IMR-90 (cell line): ENCODE data around the gene PRR14L. TPM values are rescaled to one million over a fixed set of nuclear protein-coding genes. Genes with fewer than 3 reads are reported as not detected.

Experiments used
- ATAC-seq: fragments of 200-7000 bp; cut with Tn5 transposase; 2 replicates; pipeline ENCODE4 v1.9.1; 2020; ENCODE audit warnings: low read depth, mild to moderate bottlenecking, moderate library complexity
- BruUV-seq: library from RNA; stranded (reverse); fragments of 400-500 nt; replicated peaks from 2 replicates; lab custom pipeline; 2021; lab: Mats Ljungman, UMichigan
- CTCF ChIA-PET: fragments of 300-600 bp; formaldehyde crosslinking; extraction: SDS; loops from one replicate; lab custom pipeline; 2021; ENCODE audit warnings: antibody characterized with exemption; lab: Yijun Ruan, JAX
- POLR2A ChIA-PET: fragments of 300-600 bp; sonication (Branson Sonifier 250); formaldehyde crosslinking; loops from one replicate; lab custom pipeline; 2022; ENCODE audit warnings: antibody characterized with exemption; ENCODE audit not compliant: unreplicated experiment; lab: Charles Lee
- DNase-seq: peaks from one replicate; pipeline ENCODE4 v3.0.0; 2013
- H2AFZ ChIP-seq: replicated peaks from 2 replicates; pipeline ENCODE3; 2013; ENCODE audit warnings: low read length, mild to moderate bottlenecking; ENCODE audit not compliant: poor library complexity
- H2AK5ac ChIP-seq: 2 replicates; pipeline ENCODE4 v1.6.1; 2013; ENCODE audit warnings: low read depth, low read length, inconsistent platforms
- H2AK9ac ChIP-seq: replicated peaks from 2 replicates; pipeline ENCODE3; 2013; ENCODE audit warnings: mild to moderate bottlenecking, low read depth, low read length, moderate library complexity; ENCODE audit not compliant: poor library complexity
- H2BK120ac ChIP-seq: 2 replicates; pipeline ENCODE4 v1.6.1; 2013; ENCODE audit warnings: low read depth, low read length, inconsistent platforms
- H2BK15ac ChIP-seq: 3 replicates; pipeline ENCODE4 v1.6.1; 2013; ENCODE audit warnings: low read depth, low read length, inconsistent platforms
- H2BK20ac ChIP-seq: 2 replicates; pipeline ENCODE4 v1.6.1; 2013; ENCODE audit warnings: low read depth, mild to moderate bottlenecking, inconsistent platforms, low read length, moderate library complexity
- H2BK5ac ChIP-seq: 2 replicates; pipeline ENCODE4 v1.6.1; 2013; ENCODE audit warnings: mild to moderate bottlenecking, low read depth, low read length, inconsistent platforms; ENCODE audit not compliant: poor library complexity, severe bottlenecking
- H3K14ac ChIP-seq: replicated peaks from 2 replicates; pipeline ENCODE4 v1.6.1; 2013; ENCODE audit warnings: low read depth, low read length, inconsistent platforms
- H3K18ac ChIP-seq: 2 replicates; pipeline ENCODE4 v1.6.1; 2013; ENCODE audit warnings: low read depth, low read length, control low read depth
- H3K23ac ChIP-seq: 2 replicates; pipeline ENCODE4 v1.6.1; 2013; ENCODE audit warnings: low read depth, low read length, inconsistent platforms
- H3K27ac ChIP-seq: 2 replicates; pipeline ENCODE4 v1.5.1; 2013; ENCODE audit warnings: mild to moderate bottlenecking, control low read depth, low read length; ENCODE audit not compliant: insufficient read depth
- H3K27me3 ChIP-seq: 2 replicates; pipeline ENCODE4 v1.6.1; 2013; ENCODE audit warnings: low read length; ENCODE audit not compliant: control insufficient read depth, insufficient read depth
- H3K36me3 ChIP-seq: 2 replicates; pipeline ENCODE4 v1.6.1; 2013; ENCODE audit warnings: low read length, mixed read lengths; ENCODE audit not compliant: control insufficient read depth, insufficient read depth
- H3K4ac ChIP-seq: 2 replicates; pipeline ENCODE4 v1.6.1; 2013; ENCODE audit warnings: low read depth, low read length, inconsistent platforms
- H3K4me1 ChIP-seq: 2 replicates; pipeline ENCODE4 v1.6.1; 2013; ENCODE audit warnings: low read length, mixed read lengths; ENCODE audit not compliant: control insufficient read depth, insufficient read depth
- H3K4me2 ChIP-seq: 2 replicates; pipeline ENCODE4 v1.6.1; 2013; ENCODE audit warnings: low read depth, mild to moderate bottlenecking, control low read depth, low read length, moderate library complexity
- H3K4me3 ChIP-seq: 2 replicates; pipeline ENCODE4 v1.5.1; 2013; ENCODE audit warnings: low read depth, mild to moderate bottlenecking, control low read depth, low read length, moderate library complexity; ENCODE audit not compliant: insufficient read depth
- H3K56ac ChIP-seq: 2 replicates; pipeline ENCODE4 v1.6.1; 2013; ENCODE audit warnings: low read length, inconsistent platforms; ENCODE audit not compliant: insufficient read depth; ENCODE audit errors: extremely low read depth
- H3K79me1 ChIP-seq, 2 experiments: 2 replicates each; pipeline ENCODE4 v1.6.1; 2013; ENCODE audit warnings: low read length in 2 of 2, inconsistent platforms in 1 of 2, low read depth in 1 of 2
- H3K9ac ChIP-seq: 2 replicates; pipeline ENCODE4 v1.6.1; 2013; ENCODE audit warnings: low read depth, low read length, control low read depth
- H3K9me1 ChIP-seq: 2 replicates; pipeline ENCODE4 v1.6.1; 2013; ENCODE audit warnings: low read length, inconsistent platforms; ENCODE audit not compliant: insufficient read depth
- H3K9me3 ChIP-seq: 2 replicates; pipeline ENCODE4 v1.6.1; 2013; ENCODE audit warnings: low read length; ENCODE audit not compliant: control insufficient read depth, insufficient read depth
- H4K20me1 ChIP-seq: 2 replicates; pipeline ENCODE4 v1.6.1; 2013; ENCODE audit warnings: low read length, inconsistent platforms; ENCODE audit not compliant: insufficient read depth
- H4K5ac ChIP-seq: 2 replicates; pipeline ENCODE4 v1.6.1; 2013; ENCODE audit warnings: mild to moderate bottlenecking, low read depth, low read length, control low read depth
- H4K8ac ChIP-seq, 2 experiments: 2 replicates each; pipeline ENCODE4 v1.6.1; 2013; ENCODE audit warnings: low read depth in 2 of 2, low read length in 2 of 2, control low read depth in 1 of 2, inconsistent platforms in 1 of 2
- H4K91ac ChIP-seq: 2 replicates; pipeline ENCODE4 v1.6.1; 2013; ENCODE audit warnings: low read depth, low read length, inconsistent platforms; ENCODE audit not compliant: insufficient read depth
- CHD1 ChIP-seq: IDR thresholded peaks from 2 replicates; pipeline ENCODE4 v1.6.1; 2012; ENCODE audit warnings: low read depth, low read length, improper control_type of control experiment
- FOS ChIP-seq: fragments of 150-350 bp; IDR thresholded peaks from 2 replicates; pipeline ENCODE4 v1.6.1; 2016; ENCODE audit warnings: low read depth, low read length
- MAFK ChIP-seq: IDR thresholded peaks from 2 replicates; pipeline ENCODE4 v1.6.1; 2012; ENCODE audit warnings: low read depth, low read length, improper control_type of control experiment
- MAZ ChIP-seq: IDR thresholded peaks from 2 replicates; pipeline ENCODE4 v1.6.1; 2012; ENCODE audit warnings: low read depth, mild to moderate bottlenecking, low read length, improper control_type of control experiment, moderate library complexity, borderline replicate concordance
- MXI1 ChIP-seq: IDR thresholded peaks from 2 replicates; pipeline ENCODE4 v1.6.1; 2012; ENCODE audit warnings: low read depth, mild to moderate bottlenecking, low read length, moderate library complexity, borderline replicate concordance
- POLR2A ChIP-seq: IDR thresholded peaks from 2 replicates; pipeline ENCODE4 v1.6.1; 2012; ENCODE audit warnings: mild to moderate bottlenecking, low read depth, low read length
- RCOR1 ChIP-seq: IDR thresholded peaks from 2 replicates; pipeline ENCODE4 v1.6.1; 2012; ENCODE audit warnings: mild to moderate bottlenecking, low read length, improper control_type of control experiment; ENCODE audit not compliant: insufficient replicate concordance
- RFX5 ChIP-seq: IDR thresholded peaks from 2 replicates; pipeline ENCODE4 v1.8.0; 2012; ENCODE audit warnings: low read depth, mild to moderate bottlenecking, low read length, moderate library complexity
- USF2 ChIP-seq: fragments of 150-350 bp; IDR thresholded peaks from 2 replicates; pipeline ENCODE4 v1.6.1; 2017; ENCODE audit warnings: mild to moderate bottlenecking, antibody characterized with exemption, low read length, low read depth
- WGBS, 2 experiments: methylation state at CpG; one replicate each; pipeline versions ENCODE4 v1.1.5 to v1.1.7; 2013; ENCODE audit warnings: missing lambda C conversion rate in 2 of 2; ENCODE audit not compliant: insufficient read length in 1 of 2; ENCODE audit errors: extremely low coverage in 2 of 2; 5-methylcytosine and 5-hydroxymethylcytosine counted together
- dilution Hi-C: fragments of 300-500 bp; cut with HindIII; formaldehyde crosslinking; loops from one replicate; pipeline ENCODE4 v1.14.3; 2018; ENCODE audit warnings: low sequenced_read_pairs; ENCODE audit not compliant: unreplicated experiment
- in situ Hi-C: fragments of 300-500 bp; cut with MboI; formaldehyde crosslinking; loops from 3 replicates; pipeline ENCODE4 v1.14.3; 2019; ENCODE audit warnings: low sequenced_read_pairs, inconsistent platforms, mixed read lengths
- intact Hi-C: fragments of 100-400 bp; cut with micrococcal nuclease; formaldehyde crosslinking; loops from 2 replicates; pipeline ENCODE4 v1.10.0; 2022
- polyA plus RNA-seq, 3 experiments: library from polyadenylated mRNA; depleted of rRNA; stranded (reverse); fragments of >200 nt; gene quantifications; 2 replicates each; pipeline ENCODE4 v1.2.3, GENCODE V29; 2012; ENCODE audit warnings: low replicate concordance in 1 of 3
- total RNA-seq: library from RNA; depleted of rRNA; stranded (reverse); fragments of >200 nt; gene quantifications from 2 replicates; pipeline ENCODE4 v1.2.3, GENCODE V29; 2012

PRR14L gene
- total and polyA plus RNA-seq, 2 of the 4 experiments (the other 2 are of a cell fraction): 9.0 to 19.7 TPM

GRCh38 chr22:31661851-31662667 lies 87.9 kb downstream of the PRR14L start, which contains the start of gene PISD:
Gene PISD (minus strand): TSS chr22:31662215. CDS start chr22:31662208, 7 bp downstream.
- H2BK20ac ChIP-seq: peak within 1 kb of the TSS; percentile 58
- H3K4me2 ChIP-seq: peak within 1 kb of the TSS; percentile 81
- H2AFZ ChIP-seq: peak within 1 kb of the TSS; percentile 99
- H3K4me1 ChIP-seq: peaks cover 3% of the 10 kb centered on the region
- peak; percentile 96 for ATAC-seq
- H3K36me3 ChIP-seq: no peaks in the 10 kb centered on the region
- peak within 1 kb of the TSS; percentile 69 for H4K5ac ChIP-seq
- H3K9me1 ChIP-seq: no peaks in the 10 kb centered on the region; the same call in 1 of the 2 replicates
- no peaks in the 10 kb centered on the region for H4K20me1 ChIP-seq
- in situ Hi-C loops (no loop called here), intact Hi-C loops (loop anchor here (5.0 to 10.0 kb wide), 3 partner anchors 90 to 813 kb away; partner anchors contain the start of genes DEPDC5, FBXO7 and PRR14L), dilution Hi-C loops (no loop called here)
- H2BK5ac ChIP-seq: peak within 1 kb of the TSS; percentile 87
- peak within 1 kb of the TSS; percentile 83 for H3K4ac ChIP-seq
- ChIA-PET CTCF (interaction anchor here (1.6 kb wide), 1 partner anchor 308 kb away, joined by 5 read pairs; no protein-coding TSS in a partner anchor), POLR2A (no interaction called here)
- peak within 1 kb of the TSS; percentile 83 for H3K14ac ChIP-seq
- peak within 1 kb of the TSS; percentile 34; the same call in 1 of the 2 replicates for H3K18ac ChIP-seq
- peak within 1 kb of the TSS; percentile 69; the same call in 2 of the 3 replicates for H2BK15ac ChIP-seq
- peak within 1 kb of the TSS; percentile 85 for H4K91ac ChIP-seq
- H3K79me1 ChIP-seq: peaks cover 20 to 35% of the 10 kb centered on the region in 2 experiments
- no TSS peak for BruUV-seq
- peak within 1 kb of the TSS; percentile 89 to 95 for H4K8ac ChIP-seq
- peak within 1 kb of the TSS; percentile 66 for H3K9ac ChIP-seq
- H2AK9ac ChIP-seq: peak within 1 kb of the TSS; percentile 98
- peak within 1 kb of the TSS; percentile 83 for H3K4me3 ChIP-seq
- no peaks in the 10 kb centered on the region for H3K27me3 ChIP-seq
- peak within 1 kb of the TSS; percentile 48 for H3K27ac ChIP-seq
- peak within 1 kb of the TSS; percentile 81 for H3K23ac ChIP-seq
- H2AK5ac ChIP-seq: peak within 1 kb of the TSS; percentile 69
- H2BK120ac ChIP-seq: peak within 1 kb of the TSS; percentile 65
- peak; percentile 91 for DNase-seq
- WGBS, 2 experiments: 11% methylated on average over 26 of the region's 52 CpGs; no CpG with 5 or more reads in 1 of the 2 experiments
- peak within 1 kb of the TSS; percentile 87 for H3K56ac ChIP-seq
- H3K9me3 ChIP-seq: no peaks in the 10 kb centered on the region
- TF ChIP-seq MAFK: no peak
- no peak for TF ChIP-seq CHD1
- peak; percentile 97; the same call in 1 of the 2 replicates for TF ChIP-seq MXI1
- peak; percentile 10; the same call in 1 of the 2 replicates for TF ChIP-seq FOS
- TF ChIP-seq POLR2A: peak; percentile 70; the same call in 1 of the 2 replicates
- TF ChIP-seq RFX5: no peak
- peak; percentile 58; the same call in 1 of the 2 replicates for TF ChIP-seq MAZ
- no peak for TF ChIP-seq RCOR1
- TF ChIP-seq USF2: peak; percentile 62; the same call in 1 of the 2 replicates
